NCI-H510A treated with DMSO at 0.1 percent for 48 hours (cell line): ENCODE results near the gene HAUS8.
A peak's percentile ranks its signal among the peaks of the same experiment; 100 is the strongest.

Experiments used
- DNase-seq: peaks from one replicate; lab custom pipeline; 2025; lab: John Stamatoyannopoulos, UW

The HAUS8 gene

GRCh38 chr19:17075864-17076542 is 751 bp upstream of the HAUS8 start:
- DNase-seq, result peak; percentile 19

- no peak for DNase-seq
Observed at GRCh38 chr19:17074634-17075034, 618 bp downstream of the HAUS8 start.

- peak; percentile 26 for DNase-seq
Observed at GRCh38 chr19:17073869-17074633, 1.2 kb downstream of the HAUS8 start.

DNA sequence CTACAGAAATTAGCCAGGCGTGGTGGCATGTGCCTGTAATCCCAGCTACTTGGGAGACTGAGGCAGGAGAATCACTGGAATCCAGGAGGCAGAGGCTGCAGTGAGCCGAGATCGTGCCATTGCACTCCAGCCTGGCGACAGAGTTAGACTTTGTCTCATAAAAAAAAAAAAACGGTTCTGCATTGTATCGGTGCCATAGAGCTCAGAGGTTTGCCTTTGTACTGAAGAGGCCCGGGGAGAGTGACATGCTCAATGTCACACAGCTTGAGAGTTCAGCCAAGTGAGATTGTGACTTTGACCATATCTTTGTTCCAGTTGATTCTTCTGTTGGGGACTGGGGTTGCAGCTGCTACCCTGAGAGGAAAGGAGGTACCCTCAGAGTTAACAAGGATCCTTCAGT is 4.3 kb downstream of the HAUS8 start:
- DNase-seq, result no peak

DNA sequence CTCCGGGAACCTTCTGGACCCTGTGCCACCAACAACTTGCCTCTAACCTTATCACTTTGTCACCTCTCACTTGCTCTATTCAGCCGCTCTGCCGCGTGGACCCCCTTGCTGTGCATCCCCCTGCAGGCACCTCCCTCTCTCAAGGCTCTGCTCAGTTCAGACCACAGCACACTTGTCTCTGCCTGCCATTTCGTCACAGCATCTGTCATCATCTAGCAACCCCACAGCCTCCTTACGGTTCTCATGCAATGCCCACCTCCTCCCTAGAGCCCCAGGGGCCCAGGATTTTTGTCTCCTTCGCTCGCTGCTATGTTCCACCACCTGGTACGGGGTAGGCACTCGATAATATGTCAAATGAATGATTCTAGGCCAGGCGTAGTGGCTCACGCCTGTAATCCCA is 4.8 kb downstream of the HAUS8 start:
- DNase-seq, result no peak

GRCh38 chr19:17069193-17069592 is 6.1 kb downstream of the HAUS8 start:
- DNase-seq, result no peak

- DNase-seq, result no peak
Observed at GRCh38 chr19:17063428-17063827, 11.8 kb downstream of the HAUS8 start.

DNA sequence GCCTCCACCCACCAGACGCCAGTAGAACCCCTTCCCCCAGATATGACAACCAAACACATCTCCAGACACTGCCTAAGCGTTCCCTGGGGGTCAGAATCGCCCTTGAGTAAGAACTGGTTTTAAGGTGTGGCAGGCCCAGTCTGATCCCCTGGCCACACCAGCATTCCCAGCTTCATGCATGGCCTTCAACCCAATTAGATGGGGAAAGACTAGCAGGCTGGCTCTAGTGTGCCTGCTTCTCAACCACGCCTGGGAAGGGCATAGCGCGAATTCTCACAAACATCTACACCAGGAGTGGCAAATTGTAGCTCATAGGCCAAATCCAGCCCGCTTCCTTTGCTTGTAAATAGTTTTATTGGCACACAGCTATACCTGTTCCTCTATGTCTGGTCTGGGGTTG is 13.6 kb downstream of the HAUS8 start:
- DNase-seq, result no peak

GRCh38 chr19:17061205-17061604 is 14.0 kb downstream of the HAUS8 start:
- no peak for DNase-seq

GRCh38 chr19:17060802-17061201 is 14.4 kb downstream of the HAUS8 start:
- no peak for DNase-seq

GRCh38 chr19:17058236-17058635 is 17.0 kb downstream of the HAUS8 start:
- DNase-seq, result no peak

- DNase-seq, result no peak
Observed at GRCh38 chr19:17055636-17056035, 19.6 kb downstream of the HAUS8 start.

- DNase-seq, result no peak
Observed at GRCh38 chr19:17054746-17055145, 20.5 kb downstream of the HAUS8 start.

DNA sequence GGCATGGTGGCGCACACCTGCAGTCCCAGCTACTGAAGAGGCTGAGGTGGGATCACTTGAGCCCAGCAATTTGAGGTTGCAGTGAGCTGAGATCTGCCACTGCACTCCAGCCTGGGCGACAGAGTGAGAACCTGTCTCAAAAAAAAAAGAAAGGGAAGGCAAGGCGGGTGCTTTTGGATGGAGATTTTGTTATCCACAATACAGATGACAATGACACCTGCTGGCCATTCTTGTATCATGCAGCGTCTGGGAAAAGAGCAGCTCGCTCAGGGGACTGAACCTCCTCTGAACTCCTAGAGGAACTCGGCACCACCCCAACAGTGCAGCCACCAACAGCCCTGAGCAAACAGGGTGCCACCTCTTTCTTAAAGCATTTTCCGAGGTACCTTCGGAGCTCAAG is 22.8 kb downstream of the HAUS8 start:
- DNase-seq, result peak; percentile 2

DNA sequence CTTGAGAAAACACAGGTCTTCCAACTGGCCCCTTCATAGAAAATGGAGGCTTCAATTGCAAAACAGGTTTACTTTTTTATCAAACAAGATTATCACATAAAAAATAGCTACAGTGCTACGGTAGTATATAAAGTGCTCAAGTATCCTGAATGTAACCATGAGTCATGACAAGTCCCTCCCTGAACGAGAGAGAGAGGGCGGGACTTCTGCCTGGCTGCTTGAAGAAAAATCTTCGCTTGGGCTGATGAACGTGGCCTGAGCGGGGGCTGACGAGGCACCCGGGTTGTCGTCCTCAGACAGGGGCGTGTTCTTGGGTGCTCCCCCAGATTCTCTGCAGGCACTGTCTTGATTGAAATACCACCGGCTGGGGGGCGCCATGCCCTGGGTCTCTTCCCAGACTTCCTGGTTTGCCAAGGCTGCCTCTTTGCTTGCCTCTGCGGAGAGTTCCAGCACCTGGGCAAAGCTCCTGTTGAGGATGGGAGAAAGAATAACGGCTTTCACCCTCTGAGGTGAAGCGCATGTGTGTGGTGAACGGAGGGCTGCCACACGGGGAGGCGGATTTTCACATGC is 25.5 kb downstream of the HAUS8 start:
- no peak for DNase-seq

DNA sequence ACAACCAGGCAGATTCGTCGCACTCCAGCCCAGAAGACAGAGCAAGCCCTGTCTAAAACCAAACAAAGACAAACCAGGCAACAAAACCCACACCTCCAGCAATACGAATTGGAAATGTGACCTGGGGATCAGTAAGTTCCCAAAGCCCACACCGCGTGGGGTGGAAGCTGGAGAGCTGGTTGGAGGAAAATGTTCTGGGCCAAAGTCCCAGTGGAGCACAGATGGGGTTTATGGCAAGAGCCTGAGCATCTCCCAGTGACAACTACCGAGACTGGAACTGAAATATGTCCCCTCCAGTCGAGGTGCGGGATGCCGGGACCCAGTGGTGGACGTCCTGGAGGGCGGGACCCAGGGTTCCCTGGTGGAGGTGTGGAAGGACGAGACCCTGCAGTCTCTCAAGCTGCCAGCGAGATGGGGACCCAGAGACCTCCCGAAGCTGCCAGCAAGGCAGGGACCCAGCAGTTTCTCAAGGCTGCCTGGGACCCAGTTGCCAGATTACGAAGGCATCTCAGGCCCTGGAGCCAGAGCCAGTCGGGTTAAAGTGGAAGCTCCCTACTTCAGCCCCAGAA is 26.3 kb downstream of the HAUS8 start:
- no peak for DNase-seq

- DNase-seq, result no peak
Observed at GRCh38 chr19:17045907-17046502, 29.2 kb downstream of the HAUS8 start.

DNA sequence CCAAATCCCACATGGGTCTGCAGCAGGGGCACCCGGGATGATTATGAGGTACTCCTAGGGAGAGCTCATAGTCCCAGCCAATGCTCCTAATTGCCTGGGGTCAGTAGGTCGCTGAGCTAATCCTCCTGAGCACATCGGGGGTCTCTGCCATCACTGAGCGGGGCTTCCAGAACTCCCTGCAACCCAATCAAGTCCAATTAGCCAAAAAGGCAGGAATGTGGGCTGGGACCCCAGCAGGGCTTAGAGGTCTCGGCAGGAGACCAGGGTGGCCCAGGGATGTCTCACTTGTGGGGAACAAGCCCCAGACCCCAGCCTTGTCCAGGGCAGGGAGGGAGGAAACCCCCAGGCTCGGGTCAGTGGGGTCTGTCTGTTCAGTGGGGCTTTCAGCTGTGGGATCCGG is 31.5 kb downstream of the HAUS8 start:
- DNase-seq, result no peak

DNA sequence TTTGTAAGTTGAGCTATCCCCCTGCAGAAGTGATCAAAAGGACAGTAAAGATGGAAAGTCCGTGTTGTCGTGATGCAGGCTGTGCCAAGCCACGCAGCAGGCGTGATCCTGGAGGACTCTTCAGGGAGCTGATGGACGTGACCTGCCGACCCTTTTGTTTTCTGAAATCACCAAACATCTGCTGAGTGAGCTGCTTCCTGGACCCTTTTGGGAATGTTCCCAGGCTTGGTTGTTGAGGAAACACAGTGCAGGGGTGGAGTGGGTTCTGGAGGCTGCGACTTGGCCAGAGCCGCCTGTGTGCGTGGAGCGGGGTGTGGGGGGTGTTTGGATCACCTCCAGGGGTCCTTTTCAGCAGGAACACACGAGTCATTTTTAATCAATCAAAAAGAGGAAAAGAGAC is 33.3 kb downstream of the HAUS8 start:
- no peak for DNase-seq

DNA sequence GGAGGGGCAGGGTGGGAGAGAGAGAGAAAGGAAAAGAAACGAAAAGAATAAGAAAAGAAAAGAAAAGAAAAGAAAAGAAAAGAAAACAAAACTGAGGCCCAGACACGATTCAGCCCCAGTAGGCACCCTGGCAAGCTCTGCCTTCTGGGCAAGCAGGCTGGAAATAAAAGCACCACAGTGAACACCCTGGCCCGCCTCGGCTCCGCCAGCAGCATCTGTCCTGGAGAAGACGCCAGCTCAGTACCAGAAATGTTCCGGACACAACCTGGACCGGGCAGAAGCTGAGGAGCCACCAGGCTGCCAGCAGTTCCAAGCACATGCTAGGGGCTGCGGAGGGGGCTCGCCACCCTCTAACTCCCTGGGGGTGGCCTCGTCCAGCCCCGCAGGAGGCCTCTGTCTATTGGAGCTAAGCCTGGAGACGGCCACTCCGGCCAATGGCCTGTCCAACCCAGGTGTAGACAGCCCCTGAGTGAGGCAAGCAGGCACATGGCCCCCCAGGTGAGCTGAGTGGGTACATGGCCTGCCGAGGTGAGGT is 37.2 kb downstream of the HAUS8 start:
- no peak for DNase-seq

GRCh38 chr19:17037184-17037583 is 38.1 kb downstream of the HAUS8 start:
- no peak for DNase-seq

GRCh38 chr19:17036640-17037039 is 38.6 kb downstream of the HAUS8 start:
- DNase-seq, result no peak
